ENCODE data around the gene HEBP1.

The HEBP1 gene

DNA sequence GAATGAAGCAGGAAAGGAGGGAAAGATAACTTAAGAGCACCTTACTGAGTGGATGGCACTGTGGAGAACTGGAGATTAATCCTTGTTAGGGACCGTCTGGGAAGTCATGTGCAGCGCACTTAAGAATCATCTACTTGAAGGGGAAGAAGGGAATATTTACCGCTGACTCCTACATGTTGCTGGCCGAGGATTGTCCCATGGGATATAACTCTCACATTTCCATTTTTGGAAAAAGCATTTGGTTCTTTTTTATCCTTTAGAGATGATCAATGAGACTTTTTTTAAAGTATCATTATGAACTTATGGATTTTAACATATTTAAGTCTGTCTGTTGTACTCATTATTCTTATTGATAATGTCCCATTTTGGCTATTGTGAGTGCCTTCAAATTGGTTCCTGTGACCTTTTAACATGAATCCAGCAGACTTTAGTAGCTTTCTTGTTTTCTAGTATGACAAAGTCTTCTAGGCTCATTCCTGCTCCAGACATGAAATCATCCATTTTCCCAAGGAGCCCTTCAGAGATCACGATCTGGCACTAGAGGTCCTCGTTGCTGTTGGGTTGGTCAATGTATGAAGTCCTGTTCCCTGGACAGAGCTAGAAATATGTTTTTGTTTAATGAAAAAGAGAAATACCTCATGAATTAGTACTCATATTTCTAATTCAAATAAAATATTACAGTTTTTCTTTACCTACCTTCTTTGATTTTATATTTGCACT is 23.9 kb upstream of the HEBP1 start:
- DNase-seq (ENCODE audit: low spot score) = peak; percentile 16

DNA sequence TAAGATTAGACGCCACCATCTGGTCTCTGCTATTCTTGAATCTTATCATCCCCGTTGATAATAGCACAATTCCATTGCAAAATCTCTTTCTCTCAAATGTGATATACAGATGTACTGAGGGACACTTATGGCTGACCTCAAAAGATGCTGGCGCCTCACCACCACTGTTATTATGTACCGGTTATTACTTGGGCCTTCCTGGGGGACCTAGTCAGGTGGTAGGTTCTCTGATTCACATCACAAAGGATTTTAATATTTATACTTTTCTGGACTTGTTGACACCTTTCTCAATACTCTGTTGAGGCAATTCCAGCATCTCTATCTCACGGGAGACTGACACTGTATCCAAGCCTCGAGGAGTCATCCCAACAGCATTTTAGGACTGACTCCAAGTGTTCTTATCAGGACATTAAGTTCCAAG is 22.8 kb upstream of the HEBP1 start:
- DNase-seq (ENCODE audit: low spot score) = no peak

DNA sequence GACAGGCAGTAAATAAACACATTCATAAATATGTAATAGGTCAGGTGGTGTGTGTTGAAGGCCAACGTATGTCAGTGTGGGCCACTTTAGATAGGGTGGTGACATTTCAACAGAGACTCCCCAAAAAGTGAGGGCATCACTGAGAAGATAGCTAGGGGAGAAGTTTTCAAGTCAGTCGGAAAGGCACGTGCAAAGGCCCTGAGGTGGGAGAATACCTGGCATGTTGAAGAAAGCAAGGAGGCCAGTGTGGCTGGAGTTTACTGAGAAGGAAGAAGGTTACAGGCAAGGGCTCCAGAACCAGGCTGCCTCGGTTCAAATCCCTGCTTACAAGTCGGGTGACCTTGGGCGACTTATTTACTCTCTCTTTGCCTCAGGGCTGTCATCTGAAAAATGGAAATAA is 11.0 kb upstream of the HEBP1 start:
- no peak for DNase-seq (ENCODE audit: low spot score)

DNA sequence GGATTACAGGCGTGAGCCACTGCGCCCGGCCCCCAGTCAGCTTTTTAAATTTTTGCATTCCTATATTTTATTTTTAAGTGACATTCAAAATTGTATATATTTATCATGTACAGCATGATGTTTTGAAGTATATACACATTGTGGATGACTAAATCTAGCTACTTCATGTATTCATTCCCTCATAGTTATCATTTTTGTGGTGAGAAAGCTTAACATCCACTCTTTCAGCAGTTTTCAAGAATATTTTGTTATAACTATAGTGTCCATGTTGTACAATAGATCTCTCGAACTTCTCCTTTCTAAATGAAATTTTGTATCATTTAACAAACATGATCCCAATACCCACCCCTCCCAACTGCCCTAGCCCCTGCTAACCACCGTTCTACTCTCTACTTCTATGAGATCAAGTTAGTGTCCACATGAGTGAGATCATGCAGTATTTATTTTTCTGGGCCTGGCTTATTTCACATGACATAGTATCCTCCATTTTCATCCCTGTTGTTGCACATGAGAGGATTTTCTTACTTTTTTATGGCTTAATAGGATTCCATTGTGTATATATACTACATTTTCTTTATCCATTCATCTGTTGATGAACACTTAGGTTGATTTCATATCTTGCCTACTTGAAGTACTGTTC is 8.8 kb upstream of the HEBP1 start:
- no peak for DNase-seq (ENCODE audit: low spot score)

GRCh38 chr12:13007496-13008233 is 7.6 kb upstream of the HEBP1 start:
- DNase-seq (ENCODE audit: low spot score) = no peak

DNA sequence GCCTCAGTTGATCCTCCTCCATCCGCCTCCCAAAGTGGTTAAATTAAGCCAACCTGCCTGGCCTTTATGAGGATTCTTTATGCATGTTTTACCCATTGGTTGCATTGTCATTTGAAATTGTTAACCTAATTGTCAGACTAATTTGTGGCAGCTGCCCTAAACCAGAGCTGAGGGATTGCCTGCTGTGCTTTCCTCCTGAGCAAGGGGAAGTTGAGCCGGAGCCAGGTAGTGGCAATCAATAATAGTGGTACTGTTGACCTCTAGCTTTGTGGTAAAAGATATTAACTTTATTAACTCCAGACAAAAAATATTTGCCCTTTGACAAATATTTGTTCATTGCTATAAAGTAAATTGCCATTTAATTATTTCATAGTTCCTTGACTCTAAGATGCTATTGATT is 5.6 kb upstream of the HEBP1 start:
- no peak for DNase-seq (ENCODE audit: low spot score)

DNA sequence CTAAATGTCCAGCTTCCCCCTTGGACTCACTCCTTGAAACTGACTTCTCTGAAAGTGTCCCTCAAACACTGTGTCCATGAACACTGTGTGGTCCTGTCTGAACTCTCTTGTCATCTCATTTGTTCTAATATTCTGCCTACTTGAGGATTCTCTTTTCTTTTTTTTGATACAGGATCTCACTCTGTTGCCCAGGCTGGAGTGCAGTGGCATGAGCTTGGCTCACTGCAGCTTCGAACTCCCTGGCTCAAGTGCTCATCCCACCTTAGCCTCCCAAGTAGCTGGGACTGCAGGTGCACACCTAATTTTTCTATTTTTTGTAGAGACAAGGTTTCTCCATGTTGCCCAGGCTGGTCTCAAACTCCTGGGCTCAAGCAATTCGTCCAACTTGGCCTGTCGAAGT is 4.9 kb upstream of the HEBP1 start:
- no peak for DNase-seq (ENCODE audit: low spot score)

- DNase-seq (ENCODE audit: low spot score) = no peak
Observed at GRCh38 chr12:13004361-13004760, 4.3 kb upstream of the HEBP1 start.

- DNase-seq (ENCODE audit: low spot score) = no peak
Observed at GRCh38 chr12:13002301-13003097, 2.4 kb upstream of the HEBP1 start.

DNA sequence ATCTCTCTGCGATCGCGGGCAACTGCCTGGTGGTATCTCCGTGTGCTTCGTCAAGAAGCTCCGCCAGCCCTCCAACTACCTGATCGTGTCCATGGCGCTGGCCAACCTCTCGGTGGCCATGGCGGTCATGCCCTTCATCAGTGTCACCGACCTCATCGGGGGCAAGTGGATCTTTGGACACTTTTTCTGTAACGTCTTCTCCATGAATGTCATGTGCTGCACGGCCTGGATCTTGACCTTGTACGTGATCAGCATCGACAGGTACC is 1.6 kb upstream of the HEBP1 start:
- DNase-seq (ENCODE audit: low spot score) = no peak

- DNase-seq (ENCODE audit: low spot score) = peak; percentile 34
Observed at GRCh38 chr12:13000925-13001774, 1.1 kb upstream of the HEBP1 start.

GRCh38 chr12:13000616-13000924 is 505 bp upstream of the HEBP1 start:
- DNase-seq (ENCODE audit: low spot score) = peak; percentile 16

DNA sequence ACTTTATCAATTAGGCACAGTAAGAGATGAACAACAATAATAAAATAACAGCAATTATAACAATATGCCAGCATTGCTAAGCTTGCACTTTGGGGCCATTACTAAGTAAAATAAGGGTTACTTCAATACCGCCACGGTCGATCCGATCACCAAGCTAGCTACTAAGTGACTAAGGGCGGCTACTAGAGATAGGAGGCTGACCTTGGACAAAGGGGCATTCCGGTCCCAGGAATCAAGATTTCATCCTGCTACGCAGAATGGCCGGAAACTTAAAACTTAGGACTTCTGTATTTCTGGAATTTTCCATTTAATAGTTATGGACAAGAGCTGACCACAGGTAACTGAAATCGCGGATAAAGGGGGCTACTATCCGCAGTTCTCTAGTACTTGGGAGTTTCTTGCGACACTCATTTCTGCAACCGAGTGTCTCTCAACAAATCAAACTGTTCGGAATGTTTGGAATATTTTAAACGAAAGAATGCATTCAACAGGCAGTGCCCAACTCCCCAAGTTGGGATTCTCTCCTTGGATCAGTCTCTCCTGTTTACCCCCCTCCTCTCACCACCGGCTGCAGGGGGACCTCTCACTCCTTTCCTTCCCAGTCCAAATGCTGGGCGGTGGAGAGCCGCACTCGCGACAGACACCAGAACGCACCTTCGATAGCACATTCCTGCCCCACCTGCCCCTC is 650 bp downstream of the HEBP1 start:
- no peak for DNase-seq (ENCODE audit: low spot score)

DNA sequence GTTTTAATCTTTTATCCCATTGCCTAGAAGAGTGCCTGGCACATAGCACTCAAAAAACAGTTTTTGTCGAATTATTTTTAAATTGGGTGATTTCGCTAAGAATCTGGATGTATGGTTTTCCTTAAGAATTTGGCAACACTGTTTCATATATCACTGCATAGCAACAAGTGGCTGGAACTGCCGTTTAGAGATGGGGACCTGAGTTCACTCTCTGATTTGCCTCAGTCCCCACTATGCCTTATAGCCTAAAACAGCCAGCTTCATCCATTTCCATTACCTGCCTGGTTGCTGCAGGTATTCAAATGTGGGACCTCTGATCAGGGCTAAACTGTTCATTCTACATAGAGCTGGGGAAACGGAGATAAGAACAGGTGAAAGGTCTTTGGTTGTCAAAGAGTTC is 1.8 kb downstream of the HEBP1 start:
- no peak for DNase-seq (ENCODE audit: low spot score)

- no peak for DNase-seq (ENCODE audit: low spot score)
Observed at GRCh38 chr12:12997734-12998133, 2.3 kb downstream of the HEBP1 start.

GRCh38 chr12:12997156-12997555 is 2.9 kb downstream of the HEBP1 start:
- no peak for DNase-seq (ENCODE audit: low spot score)

- DNase-seq (ENCODE audit: low spot score) = no peak
Observed at GRCh38 chr12:12996209-12996608, 3.9 kb downstream of the HEBP1 start.

- no peak for DNase-seq (ENCODE audit: low spot score)
Observed at GRCh38 chr12:12995088-12995487, 5.0 kb downstream of the HEBP1 start.

DNA sequence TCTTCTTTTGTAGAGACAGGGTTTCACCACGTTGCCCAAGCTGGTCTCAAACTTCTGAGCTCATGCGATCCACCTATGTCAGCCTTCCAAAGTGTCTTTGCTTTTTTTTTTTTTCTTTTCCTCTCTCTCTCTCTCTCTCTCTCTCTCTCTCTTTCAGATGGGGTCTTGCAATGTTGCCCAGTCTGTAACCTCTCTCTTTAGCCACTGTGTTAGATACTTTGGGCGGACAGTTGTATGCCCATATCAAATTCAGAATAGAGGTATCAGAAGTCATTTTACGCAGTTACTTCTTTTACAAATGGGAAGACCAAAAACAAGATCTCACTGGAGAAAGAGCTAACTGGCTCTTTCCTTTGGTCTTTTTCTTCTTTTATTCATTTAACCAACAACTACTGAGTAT is 6.7 kb downstream of the HEBP1 start:
- no peak for DNase-seq (ENCODE audit: low spot score)

GRCh38 chr12:12992418-12993130 is 7.5 kb downstream of the HEBP1 start:
- DNase-seq (ENCODE audit: low spot score) = no peak

All from COLO829 (cell line).